22Rv1 (cell line): ENCODE results near the gene CCDC38.
"Not testable (repeated sequence)": the region's sequence is repeated elsewhere in the genome, so short reads cannot be mapped to it uniquely, and the experiment has no call there.

Experiments
- H3K27ac ChIP-seq: fragments of 450-650 bp; 2 replicates; pipeline ENCODE4 v1.5.1; 2017
- ZFX ChIP-seq: fragments of 450-650 bp; IDR thresholded peaks from 2 replicates; pipeline ENCODE4 v1.6.1; 2017; ENCODE audit warnings: antibody characterized with exemption, borderline replicate concordance
- TF ChIP-seq, protein P1 (sequence below): fragments of 450-650 bp; IDR thresholded peaks from 2 replicates; pipeline ENCODE4 v1.5.1; 2017; ENCODE audit warnings: mild to moderate bottlenecking

Gene CCDC38

DNA sequence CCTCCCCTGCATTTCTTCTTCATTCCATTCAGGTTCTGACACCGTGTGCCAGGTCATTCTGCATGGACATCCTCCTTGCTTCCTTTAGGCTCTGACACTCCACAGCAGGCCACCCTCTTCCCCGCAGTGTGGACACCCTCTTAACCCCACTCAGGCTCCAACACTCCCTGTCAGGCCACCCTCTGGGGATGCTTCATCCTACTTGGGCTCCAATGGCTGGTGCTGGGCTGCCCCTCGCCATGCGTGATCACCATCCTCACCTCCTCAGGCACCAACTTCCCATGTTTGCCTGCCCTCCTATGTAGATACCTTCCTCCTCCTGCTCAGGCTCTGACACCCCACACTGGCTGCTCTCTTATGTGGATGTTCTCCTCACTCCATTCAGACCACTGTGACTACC, 90.3 kb downstream of the CCDC38 start:
- TF ChIP-seq, protein P1, sequence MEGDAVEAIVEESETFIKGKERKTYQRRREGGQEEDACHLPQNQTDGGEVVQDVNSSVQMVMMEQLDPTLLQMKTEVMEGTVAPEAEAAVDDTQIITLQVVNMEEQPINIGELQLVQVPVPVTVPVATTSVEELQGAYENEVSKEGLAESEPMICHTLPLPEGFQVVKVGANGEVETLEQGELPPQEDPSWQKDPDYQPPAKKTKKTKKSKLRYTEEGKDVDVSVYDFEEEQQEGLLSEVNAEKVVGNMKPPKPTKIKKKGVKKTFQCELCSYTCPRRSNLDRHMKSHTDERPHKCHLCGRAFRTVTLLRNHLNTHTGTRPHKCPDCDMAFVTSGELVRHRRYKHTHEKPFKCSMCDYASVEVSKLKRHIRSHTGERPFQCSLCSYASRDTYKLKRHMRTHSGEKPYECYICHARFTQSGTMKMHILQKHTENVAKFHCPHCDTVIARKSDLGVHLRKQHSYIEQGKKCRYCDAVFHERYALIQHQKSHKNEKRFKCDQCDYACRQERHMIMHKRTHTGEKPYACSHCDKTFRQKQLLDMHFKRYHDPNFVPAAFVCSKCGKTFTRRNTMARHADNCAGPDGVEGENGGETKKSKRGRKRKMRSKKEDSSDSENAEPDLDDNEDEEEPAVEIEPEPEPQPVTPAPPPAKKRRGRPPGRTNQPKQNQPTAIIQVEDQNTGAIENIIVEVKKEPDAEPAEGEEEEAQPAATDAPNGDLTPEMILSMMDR = no peak
- no peak for TF ChIP-seq ZFX

DNA sequence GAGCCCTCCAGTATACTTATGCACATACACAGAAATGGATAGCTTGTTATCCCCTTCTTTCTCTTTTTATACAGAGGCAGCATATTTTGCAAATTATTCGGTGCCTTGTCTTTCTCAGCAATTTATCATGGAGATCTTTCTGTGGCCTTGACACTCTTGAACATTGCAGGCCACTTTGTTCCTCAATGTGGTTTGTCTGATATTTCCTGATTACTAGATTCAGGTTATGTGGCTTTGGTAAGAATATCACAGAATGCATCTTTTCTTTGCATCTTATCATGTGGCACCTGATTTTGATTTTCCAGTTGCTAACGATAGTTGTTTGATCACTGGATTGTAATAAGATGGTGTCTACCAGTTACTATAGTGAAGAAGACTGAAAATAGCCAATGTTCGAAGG, 90.8 kb downstream of the CCDC38 start:
- no peak overlapping the region for H3K27ac ChIP-seq
- TF ChIP-seq, protein P1 = no peak
- TF ChIP-seq ZFX = no peak

More for the DNA sequence above, 90.3 kb downstream of the CCDC38 start:
- H3K27ac ChIP-seq = no peak overlapping the region

DNA sequence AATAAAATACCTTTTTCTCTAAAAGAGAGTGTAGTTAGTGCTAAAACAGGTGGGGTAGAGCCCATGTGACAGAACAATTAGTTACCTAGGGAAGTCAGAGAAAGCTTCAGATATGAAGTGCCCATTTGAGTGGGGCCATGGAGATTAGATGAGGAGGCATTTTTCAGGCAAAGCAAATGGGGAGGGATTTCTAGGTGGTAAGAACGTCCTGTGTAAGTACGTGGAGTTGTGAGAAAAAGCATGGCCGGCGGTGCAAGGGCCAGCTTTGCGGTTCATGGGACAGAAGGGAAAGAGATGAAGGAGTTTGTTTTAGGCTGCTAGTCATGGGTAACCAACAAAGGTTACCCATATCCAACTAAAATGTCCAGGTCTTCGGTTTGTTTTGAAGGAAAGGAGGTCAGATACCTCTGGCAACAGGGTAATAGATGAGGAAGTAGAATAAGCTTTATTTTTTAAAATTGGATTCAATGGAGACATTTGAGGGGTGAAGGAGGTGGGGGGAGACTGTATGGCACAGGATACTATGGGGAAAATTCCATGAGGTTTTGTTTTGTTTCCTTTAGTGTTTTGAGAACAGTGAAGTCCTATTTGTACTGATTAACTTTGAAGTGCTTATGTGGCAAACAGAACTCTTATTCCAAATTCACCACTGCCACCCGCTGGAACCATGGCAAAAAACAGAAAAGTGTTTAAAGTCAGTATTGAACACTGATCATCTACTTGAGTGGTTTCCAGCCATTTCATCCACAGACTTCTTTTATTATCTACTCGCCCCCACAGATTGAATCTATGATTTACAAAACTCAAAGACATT, 93.6 kb downstream of the CCDC38 start:
- TF ChIP-seq, protein P1 = peak; percentile 68
- TF ChIP-seq ZFX = no peak
- H3K27ac ChIP-seq = no peak overlapping the region

DNA sequence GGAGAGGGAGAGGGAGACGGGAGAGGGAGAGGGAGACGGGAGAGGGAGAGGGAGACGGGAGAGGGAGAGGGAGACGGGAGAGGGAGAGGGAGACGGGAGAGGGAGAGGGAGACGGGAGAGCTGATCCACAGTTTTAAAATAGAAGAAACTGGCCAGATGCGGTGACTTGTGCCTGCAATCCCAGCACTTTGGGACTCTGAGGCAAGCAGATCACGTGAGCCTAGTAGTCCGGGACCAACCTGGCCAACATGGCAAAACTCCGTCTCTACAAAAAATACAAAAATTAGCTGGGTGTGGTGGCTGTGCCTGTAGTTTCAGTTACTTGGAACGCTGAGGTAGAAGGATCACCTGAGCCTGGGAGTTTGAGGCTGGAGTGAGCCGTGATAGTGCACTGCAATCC, 100.0 kb downstream of the CCDC38 start:
- H3K27ac ChIP-seq = not testable (repeated sequence)

DNA sequence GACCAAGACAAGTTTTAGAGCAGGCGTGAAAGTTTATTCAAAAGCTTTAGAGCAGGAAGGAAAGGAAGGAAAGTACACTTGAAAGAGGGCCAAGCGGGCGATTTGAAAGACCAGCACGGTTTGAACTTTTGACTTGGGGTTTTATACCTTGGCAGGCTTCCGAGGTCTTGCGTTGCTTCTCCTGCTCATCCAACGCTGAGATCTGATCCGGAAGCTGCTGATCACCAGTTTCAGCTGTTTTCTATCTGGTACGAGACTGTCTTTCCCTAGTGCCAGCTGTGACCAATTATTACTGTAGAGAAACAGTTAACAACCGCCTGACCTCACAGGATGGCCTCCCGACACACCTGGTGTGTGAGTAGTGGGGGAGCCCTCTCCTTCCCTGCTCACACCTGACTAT, 104.3 kb downstream of the CCDC38 start:
- TF ChIP-seq ZFX = no peak
- no peak overlapping the region for H3K27ac ChIP-seq

DNA sequence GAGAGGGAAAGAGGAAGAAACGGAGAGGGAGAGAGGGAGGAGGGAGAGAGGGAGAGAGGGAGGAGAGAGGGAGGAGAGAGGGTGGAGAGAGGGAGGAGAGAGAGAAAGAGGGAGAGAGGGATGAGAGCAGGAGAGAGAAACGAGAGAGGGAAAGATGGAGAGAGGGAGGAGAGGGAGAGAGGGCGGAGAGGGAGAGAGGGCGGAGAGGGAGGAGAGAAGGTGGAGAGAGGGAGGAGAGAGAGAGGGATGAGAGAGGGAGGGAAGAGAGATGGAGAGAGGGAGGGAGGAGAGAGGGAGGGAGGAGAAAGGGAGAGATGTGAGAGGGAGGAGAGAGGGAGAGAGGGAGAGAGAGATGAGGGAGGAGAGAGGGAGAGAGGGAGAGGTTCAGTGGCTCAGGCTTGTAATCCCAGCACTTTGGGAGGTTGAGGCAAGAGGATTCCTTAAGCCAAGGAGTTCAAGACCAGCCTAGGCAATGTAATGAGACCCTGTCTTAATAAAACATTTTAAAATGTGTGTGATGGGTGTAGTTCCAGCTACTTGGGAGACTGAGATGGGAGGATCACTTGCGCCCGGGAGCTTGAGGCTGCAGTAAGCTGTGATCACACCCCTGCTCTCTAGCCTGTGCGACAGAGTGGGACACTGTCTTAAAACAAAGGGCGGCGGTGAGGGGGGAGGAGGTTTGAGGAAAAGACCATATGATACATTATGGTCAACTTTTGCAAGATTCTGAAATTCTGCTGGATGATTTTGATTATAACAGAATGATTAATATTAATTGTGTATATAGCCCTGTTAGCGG, 105.0 kb downstream of the CCDC38 start:
- TF ChIP-seq, protein P1 = no peak
- TF ChIP-seq ZFX = no peak
- peak overlapping the region; percentile 67 for H3K27ac ChIP-seq

- no peak for TF ChIP-seq ZFX
- TF ChIP-seq, protein P1 = no peak
- peak overlapping the region; percentile 67 for H3K27ac ChIP-seq
Measured at GRCh38 chr12:95836630-95837239, 105.7 kb downstream of the CCDC38 start.

- TF ChIP-seq, protein P1 = no peak
Measured at GRCh38 chr12:95836185-95836609, 106.2 kb downstream of the CCDC38 start.

More at GRCh38 chr12:95836185-95836609, 106.2 kb downstream of the CCDC38 start:
- H3K27ac ChIP-seq = peak overlapping the region; percentile 67
